HEK293T (cell line): ENCODE data around the gene CUZD1.

ENCODE experiments used
- ARNT ChIP-seq: fragments of 450-650 bp; IDR thresholded peaks from 2 replicates; pipeline ENCODE4 v1.6.1; 2017; ENCODE audit warnings: mild to moderate bottlenecking
- BHLHE40 ChIP-seq: fragments of 450-650 bp; IDR thresholded peaks from 2 replicates; pipeline ENCODE4 v1.6.1; 2016; ENCODE audit warnings: mild to moderate bottlenecking, moderate library complexity, borderline replicate concordance
- ELF4 ChIP-seq: fragments of 450-650 bp; IDR thresholded peaks from 2 replicates; pipeline ENCODE4 v1.6.1; 2017; ENCODE audit warnings: antibody characterized with exemption
- FOXA1 ChIP-seq: fragments of 450-650 bp; IDR thresholded peaks from 2 replicates; pipeline ENCODE4 v1.6.1; 2016; ENCODE audit warnings: mild to moderate bottlenecking
- FOXK2 ChIP-seq: fragments of 450-650 bp; IDR thresholded peaks from 2 replicates; pipeline ENCODE4 v1.6.1; 2016; ENCODE audit warnings: mild to moderate bottlenecking
- FOXM1 ChIP-seq: fragments of 450-650 bp; IDR thresholded peaks from 2 replicates; pipeline ENCODE4 v1.6.1; 2017; ENCODE audit warnings: mild to moderate bottlenecking, borderline replicate concordance
- HDGF ChIP-seq: fragments of 450-650 bp; IDR thresholded peaks from 2 replicates; pipeline ENCODE4 v1.6.1; 2017; ENCODE audit warnings: antibody characterized with exemption, borderline replicate concordance
- LEF1 ChIP-seq: fragments of 450-650 bp; IDR thresholded peaks from 2 replicates; pipeline ENCODE4 v1.6.1; 2017; ENCODE audit warnings: mild to moderate bottlenecking, borderline replicate concordance
- NFRKB ChIP-seq: fragments of 450-650 bp; IDR thresholded peaks from 2 replicates; pipeline ENCODE4 v1.6.1; 2016; ENCODE audit warnings: mild to moderate bottlenecking, moderate library complexity
- SP1 ChIP-seq: fragments of 450-650 bp; IDR thresholded peaks from 2 replicates; pipeline ENCODE4 v1.6.1; 2017
- SUZ12 ChIP-seq: fragments of 450-650 bp; IDR thresholded peaks from 2 replicates; pipeline ENCODE4 v1.6.1; 2016; ENCODE audit warnings: mild to moderate bottlenecking
- TARDBP ChIP-seq: fragments of 450-650 bp; IDR thresholded peaks from 2 replicates; pipeline ENCODE4 v1.6.1; 2016
- ZNF384 ChIP-seq: fragments of 450-650 bp; IDR thresholded peaks from 2 replicates; pipeline ENCODE4 v1.6.1; 2016

GRCh38 chr10:122845783-122846332 lies at the start of gene CUZD1:
- no peak for TF ChIP-seq ELF4
- no peak for TF ChIP-seq TARDBP
- no peak for TF ChIP-seq ZNF384
- no peak for TF ChIP-seq SP1
- no peak for TF ChIP-seq ARNT
- no peak for TF ChIP-seq HDGF
- TF ChIP-seq LEF1: no peak
- TF ChIP-seq SUZ12: no peak
- TF ChIP-seq FOXA1: no peak
- TF ChIP-seq FOXK2: no peak
- TF ChIP-seq NFRKB: no peak
- no peak for TF ChIP-seq FOXM1
- TF ChIP-seq BHLHE40: no peak
